Hepatocyte (in vitro differentiated cells): ENCODE results near the gene MTRF1. TPM values are rescaled to one million over a fixed set of nuclear protein-coding genes. Genes with fewer than 3 reads are reported as not detected.

Experiments used
- DNase-seq: peaks from one replicate; pipeline ENCODE4 v3.0.0-alpha.2; 2016; ENCODE audit warnings: low spot score
- H2AFZ ChIP-seq: fragments of 200-600 bp; sonication (generic); 2 replicates; pipeline ENCODE4 v1.6.0; 2016; ENCODE audit warnings: antibody characterized with exemption, mild to moderate bottlenecking
- H3K27ac ChIP-seq: fragments of 200-600 bp; sonication (generic); 2 replicates; pipeline ENCODE4 v1.5.1; 2016; ENCODE audit warnings: mild to moderate bottlenecking
- H3K27me3 ChIP-seq: fragments of 200-600 bp; sonication (generic); 2 replicates; pipeline ENCODE4 v1.6.1; 2016
- H3K36me3 ChIP-seq: fragments of 200-600 bp; sonication (generic); replicated peaks from 2 replicates; pipeline ENCODE4 v1.5.1; 2016; ENCODE audit warnings: low read depth; ENCODE audit not compliant: insufficient read depth
- H3K4me1 ChIP-seq: fragments of 200-600 bp; sonication (generic); 2 replicates; pipeline ENCODE4 v1.5.1; 2016; ENCODE audit warnings: mild to moderate bottlenecking, moderate library complexity; ENCODE audit not compliant: insufficient read depth
- H3K4me2 ChIP-seq: fragments of 200-600 bp; sonication (generic); 2 replicates; pipeline ENCODE4 v1.6.0; 2016
- H3K4me3 ChIP-seq: fragments of 200-600 bp; sonication (generic); 2 replicates; pipeline ENCODE4 v1.5.1; 2016; ENCODE audit warnings: mild to moderate bottlenecking
- H3K79me2 ChIP-seq: fragments of 200-600 bp; sonication (generic); 2 replicates; pipeline ENCODE4 v1.6.0; 2017; ENCODE audit warnings: mild to moderate bottlenecking
- H3K9me2 ChIP-seq: fragments of 200-600 bp; sonication (generic); replicated peaks from 2 replicates; pipeline ENCODE4 v1.6.0; 2017; ENCODE audit warnings: mild to moderate bottlenecking; ENCODE audit not compliant: insufficient read depth
- H3K9me3 ChIP-seq: fragments of 200-600 bp; sonication (generic); 2 replicates; pipeline ENCODE4 v1.5.1; 2016; ENCODE audit warnings: low read depth, mild to moderate bottlenecking
- H4K20me1 ChIP-seq: fragments of 200-600 bp; sonication (generic); 2 replicates; pipeline ENCODE4 v1.6.0; 2016; ENCODE audit warnings: mild to moderate bottlenecking; ENCODE audit not compliant: insufficient read depth, poor library complexity, severe bottlenecking
- EZH2 ChIP-seq: fragments of 200-600 bp; sonication (generic); IDR thresholded peaks from 2 replicates; pipeline ENCODE4 v1.6.1; 2016; ENCODE audit warnings: antibody characterized with exemption, mild to moderate bottlenecking, borderline replicate concordance
- EZH2phosphoT487 ChIP-seq: fragments of 200-600 bp; sonication (generic); IDR thresholded peaks from one replicate; pipeline ENCODE4 v1.6.1; 2018; ENCODE audit warnings: antibody characterized with exemption, mild to moderate bottlenecking, low read depth, moderate library complexity; ENCODE audit not compliant: unreplicated experiment, severe bottlenecking
- WGBS: methylation state at CpG from one replicate; pipeline ENCODE4 v1.1.6; 2016; ENCODE audit warnings: low lambda C conversion rate; ENCODE audit errors: missing lambda C conversion rate; 5-methylcytosine and 5-hydroxymethylcytosine counted together
- polyA plus RNA-seq: library from polyadenylated mRNA; unstranded; fragments of >200 nt; fragmentation: Nextera tagmentation; extraction: Ambion mirVana; gene quantifications from 2 replicates; pipeline ENCODE4 v1.2.1, GENCODE V29; 2016
- total RNA-seq: library from RNA; depleted of rRNA; stranded (reverse); fragments of >200 nt; gene quantifications from 2 replicates; pipeline ENCODE4 v1.2.3, GENCODE V29; 2014
- TF ChIP-seq, protein P1 (sequence below): fragments of 200-600 bp; sonication (generic); IDR thresholded peaks from 2 replicates; pipeline ENCODE4 v1.5.1; 2016; ENCODE audit warnings: antibody characterized with exemption, mild to moderate bottlenecking; ENCODE audit not compliant: poor library complexity

MTRF1 gene
- total and polyA plus RNA-seq, 2 experiments from 2014 or later: 10.4 to 18.5 TPM

DNA sequence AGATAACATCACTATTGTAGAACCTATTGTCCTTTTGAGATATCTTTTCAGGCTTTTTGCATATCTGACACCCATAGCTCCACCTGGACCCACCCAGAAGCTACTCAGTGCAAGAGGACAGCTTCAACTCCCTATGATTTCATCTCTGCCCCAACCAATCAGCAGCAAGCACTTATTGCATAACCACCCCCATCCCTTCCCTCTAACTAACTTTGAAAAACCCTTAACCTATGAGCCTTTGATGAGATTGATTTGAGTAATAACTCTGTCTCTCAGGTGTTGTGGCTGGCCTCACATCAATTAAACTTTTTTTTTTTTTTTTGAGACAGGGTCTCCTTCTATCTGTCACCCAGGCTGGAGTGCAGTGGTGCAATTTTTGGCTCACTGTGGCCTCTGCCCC, 13.4 kb upstream of the MTRF1 start:
- Histone ChIP-seq H3K79me2 (no peaks in the 10 kb centered on the region), H4K20me1 (no peaks in the 10 kb centered on the region), H3K36me3 (no peaks in the 10 kb centered on the region), H2AFZ (no peak overlapping the region), H3K4me1 (no peaks in the 10 kb centered on the region), H3K4me2 (no peak overlapping the region), H3K4me3 (no peak overlapping the region), H3K27ac (no peak overlapping the region), H3K9me3 (no peaks in the 10 kb centered on the region), H3K27me3 (no peaks in the 10 kb centered on the region), H3K9me2 (no peaks in the 10 kb centered on the region)
- no peak for DNase-seq
- TF ChIP-seq, protein P1, sequence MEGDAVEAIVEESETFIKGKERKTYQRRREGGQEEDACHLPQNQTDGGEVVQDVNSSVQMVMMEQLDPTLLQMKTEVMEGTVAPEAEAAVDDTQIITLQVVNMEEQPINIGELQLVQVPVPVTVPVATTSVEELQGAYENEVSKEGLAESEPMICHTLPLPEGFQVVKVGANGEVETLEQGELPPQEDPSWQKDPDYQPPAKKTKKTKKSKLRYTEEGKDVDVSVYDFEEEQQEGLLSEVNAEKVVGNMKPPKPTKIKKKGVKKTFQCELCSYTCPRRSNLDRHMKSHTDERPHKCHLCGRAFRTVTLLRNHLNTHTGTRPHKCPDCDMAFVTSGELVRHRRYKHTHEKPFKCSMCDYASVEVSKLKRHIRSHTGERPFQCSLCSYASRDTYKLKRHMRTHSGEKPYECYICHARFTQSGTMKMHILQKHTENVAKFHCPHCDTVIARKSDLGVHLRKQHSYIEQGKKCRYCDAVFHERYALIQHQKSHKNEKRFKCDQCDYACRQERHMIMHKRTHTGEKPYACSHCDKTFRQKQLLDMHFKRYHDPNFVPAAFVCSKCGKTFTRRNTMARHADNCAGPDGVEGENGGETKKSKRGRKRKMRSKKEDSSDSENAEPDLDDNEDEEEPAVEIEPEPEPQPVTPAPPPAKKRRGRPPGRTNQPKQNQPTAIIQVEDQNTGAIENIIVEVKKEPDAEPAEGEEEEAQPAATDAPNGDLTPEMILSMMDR: no peak
- TF ChIP-seq EZH2phosphoT487: no peak
- TF ChIP-seq EZH2: no peak

DNA sequence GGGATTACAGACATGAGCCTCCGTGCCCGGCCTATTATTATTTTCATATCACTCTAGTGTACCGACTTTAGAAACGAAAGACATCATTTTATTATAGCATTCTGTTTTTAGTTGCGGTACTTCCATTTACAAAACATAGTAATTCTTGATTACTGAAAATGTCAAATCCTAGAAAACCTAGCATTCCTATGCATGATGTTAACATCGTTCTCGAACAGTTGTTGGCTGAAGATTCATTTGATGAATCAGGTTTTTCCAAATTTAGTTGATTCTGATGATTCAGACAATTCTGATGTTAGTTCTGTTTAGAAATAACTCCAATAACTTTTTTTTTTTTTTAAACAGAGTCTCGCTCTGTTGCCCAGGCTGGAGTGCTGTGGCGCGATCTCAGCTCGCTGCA, 11.5 kb upstream of the MTRF1 start:
- Histone ChIP-seq H3K27me3 (no peaks in the 10 kb centered on the region), H3K4me1 (no peaks in the 10 kb centered on the region), H3K79me2 (no peaks in the 10 kb centered on the region), H3K9me2 (no peaks in the 10 kb centered on the region), H4K20me1 (no peaks in the 10 kb centered on the region), H3K4me2 (no peak overlapping the region), H3K9me3 (peaks cover under 1% of the 10 kb centered on the region), H3K4me3 (no peak overlapping the region), H3K36me3 (no peaks in the 10 kb centered on the region), H3K27ac (no peak overlapping the region), H2AFZ (no peak overlapping the region)
- 94% methylated on average over 11 of the region's 11 CpGs for WGBS
- TF ChIP-seq EZH2phosphoT487: no peak
- TF ChIP-seq, protein P1: no peak
- no peak for DNase-seq

DNA sequence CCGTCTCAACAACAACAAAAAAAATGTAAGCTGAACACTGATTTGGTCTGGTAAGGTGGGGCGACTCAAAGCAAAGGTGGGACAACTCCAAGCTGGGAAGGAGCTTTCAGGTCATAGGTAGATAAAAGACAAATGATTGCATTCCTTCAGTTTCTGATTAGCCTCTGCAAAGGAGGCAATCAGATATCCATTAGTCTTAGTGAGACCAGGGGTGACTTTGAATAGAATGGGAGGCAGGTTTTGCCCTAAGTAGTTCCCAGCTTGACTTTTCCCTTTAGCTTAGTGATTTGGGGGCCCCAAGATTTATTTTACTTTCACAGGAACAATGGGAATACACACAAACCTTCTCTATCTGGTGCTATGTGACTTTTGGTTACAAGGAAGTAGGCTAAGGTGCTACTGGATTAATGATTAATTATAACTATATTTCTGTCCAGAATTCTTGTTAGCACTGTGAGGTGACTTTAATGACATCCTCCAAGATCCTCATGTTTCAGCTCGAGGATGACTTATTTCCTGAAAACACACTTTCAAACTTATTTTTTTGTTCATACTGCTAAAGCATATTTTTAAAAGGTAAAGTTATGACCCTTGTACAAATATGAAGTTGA, 10.6 kb upstream of the MTRF1 start:
- Histone ChIP-seq H3K9me2 (no peaks in the 10 kb centered on the region), H3K9me3 (peaks cover 4% of the 10 kb centered on the region), H2AFZ (no peak overlapping the region), H3K4me3 (no peak overlapping the region), H3K27ac (no peak overlapping the region), H3K36me3 (no peaks in the 10 kb centered on the region), H3K27me3 (no peaks in the 10 kb centered on the region), H3K4me1 (no peaks in the 10 kb centered on the region), H3K79me2 (no peaks in the 10 kb centered on the region), H3K4me2 (peak overlapping the region; percentile 20), H4K20me1 (no peaks in the 10 kb centered on the region)
- no peak for DNase-seq
- WGBS: 81% methylated on average over 3 of the region's 3 CpGs
- TF ChIP-seq, protein P1: no peak
- TF ChIP-seq EZH2 (no peak), EZH2phosphoT487 (no peak)
